Esophagus muscularis mucosa (tissue), 4 donors: ENCODE measurements around the gene ATF5. TPM values are rescaled to one million over a fixed set of nuclear protein-coding genes. Genes with fewer than 3 reads are reported as not detected.
"Not testable (repeated sequence)": the region's sequence is repeated elsewhere in the genome, so short reads cannot be mapped to it uniquely, and the experiment has no call there.

Source experiments
- DNase-seq: peaks from one replicate; pipeline ENCODE4 v3.0.0-alpha.2; 2017; ENCODE audit errors: extremely low spot score
- H3K27ac ChIP-seq, 4 donors: fragments of 200-600 bp; sonication (generic); replicated peaks in 1 of 4; 1 replicate in 3 of 4; 2 replicates in 1 of 4; pipeline ENCODE4 v1.5.1; 2016 to 2019; ENCODE audit warnings: mild to moderate bottlenecking in 1 of 4
- H3K27me3 ChIP-seq, 4 donors: fragments of 200-600 bp; sonication (generic); one replicate each; pipeline versions ENCODE4 v1.5.1 to v1.6.0; 2016 to 2019
- H3K36me3 ChIP-seq, 4 donors: fragments of 200-600 bp; sonication (generic); one replicate each; pipeline ENCODE4 v1.5.1; 2016 to 2019
- H3K4me1 ChIP-seq, 4 donors: fragments of 200-600 bp; sonication (generic); one replicate each; pipeline ENCODE4 v1.5.1; 2016 to 2019
- H3K4me3 ChIP-seq, 4 donors: fragments of 200-600 bp; sonication (generic); 1 replicate in 2 of 4; 2 replicates in 2 of 4; pipeline ENCODE4 v1.5.1; 2016 to 2019; ENCODE audit warnings: mild to moderate bottlenecking in 4 of 4, moderate library complexity in 1 of 4
- H3K9me3 ChIP-seq, 4 donors: fragments of 200-600 bp; sonication (generic); 1 replicate in 3 of 4; 2 replicates in 1 of 4; pipeline ENCODE4 v1.5.1; 2016 to 2019
- CTCF ChIP-seq, 3 experiments: fragments of 200-600 bp in 2 of 3; fragments of 450-650 bp in 1 of 3; sonication (generic) in 2 of 3; IDR thresholded peaks; one replicate each; pipeline ENCODE4 v1.5.1; 2017 to 2019; ENCODE audit warnings: antibody characterized with exemption in 3 of 3, mild to moderate bottlenecking in 2 of 3, moderate library complexity in 1 of 3
- EP300 ChIP-seq: sonication (generic); formaldehyde crosslinking; IDR thresholded peaks from one replicate; pipeline ENCODE4 v1.6.1; 2017; ENCODE audit warnings: antibody characterized with exemption
- POLR2A ChIP-seq: fragments of 450-650 bp; IDR thresholded peaks from one replicate; pipeline ENCODE4 v1.6.1; 2017; ENCODE audit warnings: antibody characterized with exemption, moderate library complexity, mild to moderate bottlenecking, low read depth
- POLR2AphosphoS5 ChIP-seq, 2 donors: sonication (generic); formaldehyde crosslinking; IDR thresholded peaks; one replicate each; pipeline ENCODE4 v1.6.1; 2017; ENCODE audit warnings: antibody characterized with exemption in 2 of 2
- WGBS: methylation state at CpG from one replicate; pipeline ENCODE4 v1.1.5; 2018; 5-methylcytosine and 5-hydroxymethylcytosine counted together
- intact Hi-C: fragments of 100-400 bp; cut with DNase I; formaldehyde crosslinking; loops from one replicate; pipeline ENCODE4 v1.15.1; 2023
- total RNA-seq, 4 donors: library from RNA; depleted of rRNA; stranded (reverse); fragments of >200 nt; gene quantifications; one replicate each; pipeline versions ENCODE4 v1.1.0 to v1.2.1, GENCODE V29; 2016

The ATF5 gene
- total RNA-seq, 4 donors from 2014 or later, result 12.0 to 22.0 (median 14.4) TPM

- Histone ChIP-seq H3K4me3 (no peak overlapping the region), H3K4me1 (peaks cover 6 to 9% (median 9%) of the 10 kb centered on the region in 4 donors), H3K36me3 (no peaks in the 10 kb centered on the region), H3K27ac (no peak overlapping the region), H3K27me3 (peaks cover 0 to 8% (median 0%) of the 10 kb centered on the region in 4 donors), H3K9me3 (no peaks in the 10 kb centered on the region)
- TF ChIP-seq EP300, result no peak
- no peak for TF ChIP-seq CTCF (IDR thresholded peaks at IDR 0.05)
- no peak for TF ChIP-seq POLR2AphosphoS5 (IDR thresholded peaks at IDR 0.05)
- TF ChIP-seq POLR2A, result no peak
- DNase-seq, result no peak
- intact Hi-C loops, result no loop called here
- WGBS, result 94% methylated on average over 5 of the region's 5 CpGs
Measured at GRCh38 chr19:49940482-49940791, 11.4 kb downstream of the ATF5 start.

GRCh38 chr19:49944567-49944966 is 15.6 kb downstream of the ATF5 start:
- H3K36me3 ChIP-seq, DNase-seq, H3K27ac ChIP-seq, intact Hi-C loops, H3K9me3 ChIP-seq, H3K4me1 ChIP-seq, H3K4me3 ChIP-seq: not testable (repeated sequence)
- 84% methylated on average over 5 of the region's 5 CpGs for WGBS
- peaks cover 0 to 33% (median 0%) of the 10 kb centered on the region in 4 donors for H3K27me3 ChIP-seq

GRCh38 chr19:49946415-49946814 is 17.4 kb downstream of the ATF5 start:
- intact Hi-C loops, result no loop called here
- Histone ChIP-seq H3K4me1 (no peaks in the 10 kb centered on the region), H3K36me3 (no peaks in the 10 kb centered on the region), H3K4me3 (no peak overlapping the region), H3K9me3 (no peaks in the 10 kb centered on the region), H3K27me3 (peaks cover 0 to 45% (median 0%) of the 10 kb centered on the region in 4 donors), H3K27ac (no peak overlapping the region)
- WGBS, result 79% methylated on average over 8 of the region's 8 CpGs
- no peak for TF ChIP-seq POLR2A
- TF ChIP-seq POLR2AphosphoS5 (IDR thresholded peaks at IDR 0.05), result no peak
- no peak for TF ChIP-seq CTCF (IDR thresholded peaks at IDR 0.05)
- TF ChIP-seq EP300, result no peak
- no peak for DNase-seq

- Histone ChIP-seq H3K36me3 (no peaks in the 10 kb centered on the region), H3K4me1 (peaks cover 6 to 25% (median 18%) of the 10 kb centered on the region in 4 donors), H3K9me3 (no peaks in the 10 kb centered on the region), H3K27ac (no peak overlapping the region), H3K27me3 (peaks cover 0 to 45% (median 0%) of the 10 kb centered on the region in 4 donors), H3K4me3 (no peak overlapping the region)
- TF ChIP-seq POLR2AphosphoS5 (IDR thresholded peaks at IDR 0.05), result no peak
- no peak for TF ChIP-seq POLR2A
- no peak for TF ChIP-seq CTCF (IDR thresholded peaks at IDR 0.05)
- no peak for TF ChIP-seq EP300
- DNase-seq, result no peak
- intact Hi-C loops, result no loop called here
- WGBS, result 57% methylated on average over 10 of the region's 11 CpGs
Measured at GRCh38 chr19:49949742-49950589, 21.0 kb downstream of the ATF5 start.

GRCh38 chr19:49950590-49950948 is 21.6 kb downstream of the ATF5 start:
- intact Hi-C loops, result no loop called here
- Histone ChIP-seq H3K9me3 (no peaks in the 10 kb centered on the region), H3K27me3 (peaks cover 0 to 45% (median 0%) of the 10 kb centered on the region in 4 donors), H3K27ac (no peak overlapping the region), H3K36me3 (no peaks in the 10 kb centered on the region), H3K4me3 (no peak overlapping the region), H3K4me1 (peaks cover 6 to 25% (median 23%) of the 10 kb centered on the region in 4 donors)
- no peak for DNase-seq
- TF ChIP-seq POLR2AphosphoS5 (IDR thresholded peaks at IDR 0.05) (no peak), POLR2A (no peak), CTCF (IDR thresholded peaks at IDR 0.05) (no peak), EP300 (no peak)
- WGBS, result 89% methylated on average over 5 of the region's 5 CpGs
